ENCODE results near the gene LYSMD3.

The LYSMD3 gene

DNA sequence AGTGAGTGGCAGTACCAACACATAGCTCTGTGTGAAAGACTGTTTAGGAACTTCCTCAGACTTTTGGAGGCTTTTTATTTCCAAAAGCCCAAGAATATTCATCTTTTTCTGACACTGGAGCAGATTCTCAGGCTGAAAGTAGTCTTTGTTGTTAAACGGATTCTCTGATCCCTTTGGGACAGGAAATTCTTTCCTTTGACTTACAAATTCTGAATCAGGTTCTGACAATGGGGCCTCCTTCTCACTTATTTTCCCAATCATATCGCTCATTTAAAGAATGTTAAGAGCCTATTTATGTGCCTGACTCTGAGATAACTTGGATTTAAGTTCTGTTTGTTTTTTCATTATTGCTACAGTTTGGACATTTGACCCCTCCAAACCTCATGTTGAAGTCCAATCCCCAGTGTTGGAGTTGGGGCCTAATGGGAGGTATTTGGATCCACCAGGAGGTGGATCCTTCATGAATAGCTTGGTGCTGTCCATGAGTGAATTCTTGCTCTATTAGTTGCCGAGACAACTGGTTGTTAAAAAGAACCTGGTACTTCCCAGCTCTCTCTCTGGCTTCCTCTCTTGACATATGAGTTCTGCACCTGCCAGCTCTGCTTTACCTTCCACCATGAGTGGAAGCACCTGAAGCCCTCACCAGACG lies 25.1 kb upstream of the LYSMD3 start:
- peaks cover 19% of the 10 kb centered on the region for H3K4me1 Mint-ChIP-seq
- H3K4me3 Mint-ChIP-seq = no peak overlapping the region
- no peaks in the 10 kb centered on the region for H3K36me3 Mint-ChIP-seq
- ATAC-seq = no peak
- H3K27me3 Mint-ChIP-seq = peaks cover 75% of the 10 kb centered on the region
- no peaks in the 10 kb centered on the region for H3K9me3 Mint-ChIP-seq
- H3K27ac Mint-ChIP-seq = no peak overlapping the region

- H3K27ac Mint-ChIP-seq = no peak overlapping the region
Observed at GRCh38 chr5:90553711-90554110, 24.3 kb upstream of the LYSMD3 start.

GRCh38 chr5:90551376-90551775 lies 22.0 kb upstream of the LYSMD3 start:
- no peak for ATAC-seq
- Mint-ChIP-seq H3K9me3 (no peaks in the 10 kb centered on the region), H3K27me3 (peaks cover 45% of the 10 kb centered on the region), H3K4me3 (no peak overlapping the region), H3K27ac (no peak overlapping the region), H3K4me1 (peaks cover 5% of the 10 kb centered on the region), H3K36me3 (no peaks in the 10 kb centered on the region)

More at GRCh38 chr5:90553711-90554110, 24.3 kb upstream of the LYSMD3 start:
- Mint-ChIP-seq H3K9me3 (no peaks in the 10 kb centered on the region), H3K4me1 (peaks cover 14% of the 10 kb centered on the region), H3K27me3 (peaks cover 67% of the 10 kb centered on the region), H3K4me3 (no peak overlapping the region), H3K36me3 (no peaks in the 10 kb centered on the region)
- no peak for ATAC-seq

DNA sequence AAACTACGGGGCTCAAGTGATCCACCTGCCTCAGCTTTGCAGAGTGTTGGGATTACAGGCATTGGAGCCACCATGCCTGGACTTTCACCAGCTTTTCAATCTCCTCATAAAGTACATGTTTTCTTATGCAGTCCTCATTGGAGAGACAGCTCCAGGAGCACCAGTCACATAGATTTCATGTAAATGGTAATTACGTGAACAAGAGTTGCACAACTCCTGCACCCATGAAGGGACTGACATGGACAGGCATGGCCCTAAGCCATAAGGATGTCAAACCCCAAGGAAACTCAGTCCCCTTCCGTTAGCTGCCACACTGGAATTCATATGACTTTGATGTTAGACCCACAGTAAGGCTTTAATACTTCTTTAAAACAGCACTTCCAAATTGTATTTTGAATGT lies 21.6 kb upstream of the LYSMD3 start:
- no peak overlapping the region for H3K4me3 Mint-ChIP-seq
- no peaks in the 10 kb centered on the region for H3K9me3 Mint-ChIP-seq
- H3K36me3 Mint-ChIP-seq = no peaks in the 10 kb centered on the region
- no peak for ATAC-seq
- peaks cover 5% of the 10 kb centered on the region for H3K4me1 Mint-ChIP-seq
- H3K27me3 Mint-ChIP-seq = peaks cover 41% of the 10 kb centered on the region
- no peak overlapping the region for H3K27ac Mint-ChIP-seq

- Mint-ChIP-seq H3K27ac (no peak overlapping the region), H3K4me1 (peaks cover 5% of the 10 kb centered on the region), H3K36me3 (no peaks in the 10 kb centered on the region), H3K4me3 (no peak overlapping the region), H3K27me3 (peaks cover 43% of the 10 kb centered on the region), H3K9me3 (no peaks in the 10 kb centered on the region)
- ATAC-seq = no peak
Observed at GRCh38 chr5:90549729-90550275, 20.4 kb upstream of the LYSMD3 start.

DNA sequence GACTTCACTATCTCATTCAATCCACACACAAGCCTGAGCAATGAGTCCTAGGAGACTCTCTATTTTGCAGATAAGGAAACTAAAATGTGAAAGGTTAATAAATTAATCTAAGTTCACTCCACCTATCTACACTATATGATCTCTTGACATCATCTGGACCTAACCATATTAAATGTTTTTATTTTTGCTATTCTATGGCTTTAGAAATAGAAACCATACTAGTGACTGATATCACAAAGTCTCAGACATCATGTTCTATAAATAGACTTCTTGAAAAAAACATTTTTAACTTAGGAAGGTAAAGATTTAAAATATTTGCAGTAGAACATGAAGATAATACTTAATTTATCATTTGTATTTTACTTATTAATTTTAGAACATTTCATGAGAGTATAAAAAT lies 19.8 kb upstream of the LYSMD3 start:
- Mint-ChIP-seq H3K27ac (no peak overlapping the region), H3K36me3 (no peaks in the 10 kb centered on the region), H3K9me3 (no peaks in the 10 kb centered on the region), H3K4me3 (no peak overlapping the region), H3K27me3 (peaks cover 37% of the 10 kb centered on the region), H3K4me1 (peaks cover 5% of the 10 kb centered on the region)
- ATAC-seq = no peak

GRCh38 chr5:90548069-90548593 lies 18.7 kb upstream of the LYSMD3 start:
- no peak overlapping the region for H3K27ac Mint-ChIP-seq
- H3K27me3 Mint-ChIP-seq = peaks cover 29% of the 10 kb centered on the region
- no peak overlapping the region for H3K4me3 Mint-ChIP-seq
- H3K4me1 Mint-ChIP-seq = peaks cover 5% of the 10 kb centered on the region
- no peaks in the 10 kb centered on the region for H3K9me3 Mint-ChIP-seq
- no peaks in the 10 kb centered on the region for H3K36me3 Mint-ChIP-seq
- no peak for ATAC-seq

GRCh38 chr5:90547072-90547536 lies 17.7 kb upstream of the LYSMD3 start:
- H3K4me3 Mint-ChIP-seq = no peak overlapping the region
- no peaks in the 10 kb centered on the region for H3K9me3 Mint-ChIP-seq
- peaks cover 5% of the 10 kb centered on the region for H3K4me1 Mint-ChIP-seq
- no peak for ATAC-seq
- H3K27ac Mint-ChIP-seq = no peak overlapping the region
- peaks cover 29% of the 10 kb centered on the region for H3K27me3 Mint-ChIP-seq
- H3K36me3 Mint-ChIP-seq = no peaks in the 10 kb centered on the region

- Mint-ChIP-seq H3K27ac (no peak overlapping the region), H3K4me3 (no peak overlapping the region), H3K36me3 (no peaks in the 10 kb centered on the region), H3K27me3 (peaks cover 29% of the 10 kb centered on the region), H3K9me3 (no peaks in the 10 kb centered on the region), H3K4me1 (peaks cover 5% of the 10 kb centered on the region)
- no peak for ATAC-seq
Observed at GRCh38 chr5:90546216-90546837, 16.9 kb upstream of the LYSMD3 start.

- peaks cover 5% of the 10 kb centered on the region for H3K4me1 Mint-ChIP-seq
- no peak overlapping the region for H3K4me3 Mint-ChIP-seq
- H3K36me3 Mint-ChIP-seq = no peaks in the 10 kb centered on the region
- no peaks in the 10 kb centered on the region for H3K9me3 Mint-ChIP-seq
- H3K27ac Mint-ChIP-seq = no peak overlapping the region
- no peak for ATAC-seq
- H3K27me3 Mint-ChIP-seq = peaks cover 27% of the 10 kb centered on the region
Observed at GRCh38 chr5:90545511-90545910, 16.1 kb upstream of the LYSMD3 start.

GRCh38 chr5:90542827-90543519 lies 13.6 kb upstream of the LYSMD3 start:
- H3K27ac Mint-ChIP-seq = no peak overlapping the region
- peaks cover 20% of the 10 kb centered on the region for H3K27me3 Mint-ChIP-seq
- no peaks in the 10 kb centered on the region for H3K36me3 Mint-ChIP-seq
- H3K4me1 Mint-ChIP-seq = no peaks in the 10 kb centered on the region
- no peak for ATAC-seq
- H3K9me3 Mint-ChIP-seq = no peaks in the 10 kb centered on the region
- no peak overlapping the region for H3K4me3 Mint-ChIP-seq

- Mint-ChIP-seq H3K9me3 (no peaks in the 10 kb centered on the region), H3K4me3 (no peak overlapping the region), H3K4me1 (no peaks in the 10 kb centered on the region), H3K36me3 (no peaks in the 10 kb centered on the region), H3K27ac (no peak overlapping the region), H3K27me3 (peaks cover 27% of the 10 kb centered on the region)
- ATAC-seq = no peak
Observed at GRCh38 chr5:90534922-90535321, 5.5 kb upstream of the LYSMD3 start.

- H3K9me3 Mint-ChIP-seq = no peaks in the 10 kb centered on the region
- H3K27me3 Mint-ChIP-seq = peaks cover 27% of the 10 kb centered on the region
- no peak for ATAC-seq
- no peaks in the 10 kb centered on the region for H3K36me3 Mint-ChIP-seq
- H3K27ac Mint-ChIP-seq = no peak overlapping the region
- H3K4me3 Mint-ChIP-seq = no peak overlapping the region
- peaks cover 2% of the 10 kb centered on the region for H3K4me1 Mint-ChIP-seq
Observed at GRCh38 chr5:90533794-90534193, 4.4 kb upstream of the LYSMD3 start.

GRCh38 chr5:90530736-90531487 lies 1.5 kb upstream of the LYSMD3 start:
- Mint-ChIP-seq H3K9me3 (no peaks in the 10 kb centered on the region), H3K36me3 (peaks cover 9% of the 10 kb centered on the region), H3K4me1 (peaks cover 28% of the 10 kb centered on the region), H3K4me3 (no peak overlapping the region), H3K27me3 (peaks cover 26% of the 10 kb centered on the region), H3K27ac (peak overlapping the region; percentile 88)
- no peak for ATAC-seq

Data from stimulated activated memory B cell treated with anti-CD40 and anti-IgM and Interleukin-4, amounts not matched to agents 10 μg/mL and 1 μg/mL and 100 μg/mL, for 72 hours (primary cell).